Islet of Langerhans (tissue), 1 donor: ENCODE results near the gene KRTAP2-1.
"Not testable (repeated sequence)": the region's sequence is repeated elsewhere in the genome, so short reads cannot be mapped to it uniquely, and the experiment has no call there.

Experiments
- FAIRE-seq: peaks from one replicate; lab custom pipeline; 2011; peaks lifted over from hg19 to GRCh38; lab: Jason Lieb, UNC

Gene KRTAP2-1

GRCh38 chr17:41046735-41047465, at the start of gene KRTAP2-1:
Gene KRTAP2-1, minus strand, starts transcription at chr17:41047316. Its CDS starts 49 bp downstream, at chr17:41047267.
- not testable (repeated sequence) for FAIRE-seq

- no peak for FAIRE-seq
Observed at GRCh38 chr17:41096055-41096454, 48.9 kb upstream of the KRTAP2-1 start.

GRCh38 chr17:41088760-41089352, 41.7 kb upstream of the KRTAP2-1 start:
- not testable (repeated sequence) for FAIRE-seq

GRCh38 chr17:41084100-41084856, 37.2 kb upstream of the KRTAP2-1 start, which contains the start of gene KRTAP4-7:
Gene KRTAP4-7, plus strand, starts transcription at chr17:41084150. Its CDS starts 57 bp downstream, at chr17:41084207.
- not testable (repeated sequence) for FAIRE-seq

GRCh38 chr17:41083427-41083826, 36.3 kb upstream of the KRTAP2-1 start:
- FAIRE-seq, result not testable (repeated sequence)

- no peak for FAIRE-seq
Observed at GRCh38 chr17:41082626-41083025, 35.5 kb upstream of the KRTAP2-1 start.

GRCh38 chr17:41076788-41077187, 29.7 kb upstream of the KRTAP2-1 start:
- FAIRE-seq, result no peak

- FAIRE-seq, result no peak
Observed at GRCh38 chr17:41073676-41074075, 26.6 kb upstream of the KRTAP2-1 start.

GRCh38 chr17:41071606-41072360, 24.7 kb upstream of the KRTAP2-1 start:
- no peak for FAIRE-seq

- no peak for FAIRE-seq
Observed at GRCh38 chr17:41069031-41069430, 21.9 kb upstream of the KRTAP2-1 start.

GRCh38 chr17:41067281-41067680, 20.2 kb upstream of the KRTAP2-1 start:
- no peak for FAIRE-seq

- FAIRE-seq, result no peak
Observed at GRCh38 chr17:41065829-41066624, 18.9 kb upstream of the KRTAP2-1 start, which contains the start of gene KRTAP2-4. Gene KRTAP2-4, minus strand, starts transcription at chr17:41065879. Its CDS starts 34 bp downstream, at chr17:41065845.

GRCh38 chr17:41065016-41065689, 18.0 kb upstream of the KRTAP2-1 start:
- not testable (repeated sequence) for FAIRE-seq

GRCh38 chr17:41064301-41064700, 17.2 kb upstream of the KRTAP2-1 start:
- FAIRE-seq, result no peak

- no peak for FAIRE-seq
Observed at GRCh38 chr17:41063449-41063848, 16.3 kb upstream of the KRTAP2-1 start.

- FAIRE-seq, result no peak
Observed at GRCh38 chr17:41061964-41062363, 14.8 kb upstream of the KRTAP2-1 start.

GRCh38 chr17:41060052-41060604, 13.0 kb upstream of the KRTAP2-1 start, which contains the start of gene KRTAP2-3:
Gene KRTAP2-3, minus strand, starts transcription at chr17:41060114. Its CDS starts 64 bp downstream, at chr17:41060050.
- no peak for FAIRE-seq

- FAIRE-seq, result not testable (repeated sequence)
Observed at GRCh38 chr17:41059276-41060051, 12.3 kb upstream of the KRTAP2-1 start.

GRCh38 chr17:41058741-41059140, 11.6 kb upstream of the KRTAP2-1 start:
- FAIRE-seq, result no peak
